Neural cell (in vitro differentiated cells): ENCODE results near the gene HCK. TPM values are rescaled to one million over a fixed set of nuclear protein-coding genes. Genes with fewer than 3 reads are reported as not detected.

ENCODE experiments used
- H2AFZ ChIP-seq: fragments of 200-600, 300-800 bp; sonication (generic), shearing (Covaris generic); 2 replicates; pipeline ENCODE4 v1.6.0; 2014; ENCODE audit warnings: low read depth, mild to moderate bottlenecking, antibody characterized with exemption, low read length, moderate library complexity
- H3F3A ChIP-seq: fragments of 200-600 bp; shearing (Covaris generic); 2 replicates; pipeline ENCODE4 v1.6.1; 2016; ENCODE audit warnings: mild to moderate bottlenecking, moderate library complexity, mixed read lengths, antibody characterized with exemption, low read length; ENCODE audit not compliant: insufficient read depth, poor library complexity, severe bottlenecking
- H3K27ac ChIP-seq: fragments of 200-600, 300-800 bp; sonication (generic), shearing (Covaris generic); 2 replicates; pipeline ENCODE4 v1.5.1; 2014; ENCODE audit warnings: mild to moderate bottlenecking, low read length, moderate library complexity
- H3K27me3 ChIP-seq: fragments of 300-800, 200-600 bp; sonication (generic), shearing (Covaris generic); 2 replicates; pipeline ENCODE4 v1.6.0; 2014; ENCODE audit warnings: mild to moderate bottlenecking, low read depth, low read length, moderate library complexity; ENCODE audit not compliant: insufficient read depth
- H3K36me3 ChIP-seq: fragments of 300-800, 200-600 bp; sonication (generic), shearing (Covaris generic); 2 replicates; pipeline ENCODE4 v1.5.1; 2014; ENCODE audit warnings: mild to moderate bottlenecking, antibody characterized with exemption, low read length, moderate library complexity; ENCODE audit not compliant: insufficient read depth
- H3K4me2 ChIP-seq: fragments of 300-800, 200-600 bp; sonication (generic), shearing (Covaris generic); 2 replicates; pipeline ENCODE4 v1.6.0; 2014; ENCODE audit warnings: mild to moderate bottlenecking, low read length
- H3K4me3 ChIP-seq: fragments of 300-800, 200-600 bp; sonication (generic), shearing (Covaris generic); 2 replicates; pipeline ENCODE4 v1.5.1; 2014; ENCODE audit warnings: mild to moderate bottlenecking, low read length, moderate library complexity
- H3K79me2 ChIP-seq: fragments of 200-600 bp; shearing (Covaris generic); replicated peaks from 2 replicates; pipeline ENCODE4 v1.6.0; 2014; ENCODE audit warnings: mild to moderate bottlenecking, low read length, moderate library complexity; ENCODE audit not compliant: insufficient read depth
- H3K9ac ChIP-seq: fragments of 300-800, 200-600 bp; sonication (generic), shearing (Covaris generic); 2 replicates; pipeline ENCODE4 v1.6.1; 2016; ENCODE audit warnings: mild to moderate bottlenecking, low read length, mixed read lengths
- H3K9me2 ChIP-seq: fragments of 200-600 bp; shearing (Covaris generic); 2 replicates; pipeline ENCODE4 v1.6.1; 2016; ENCODE audit warnings: mild to moderate bottlenecking, low read length, mixed read lengths; ENCODE audit not compliant: insufficient read depth
- H3K9me3 ChIP-seq: fragments of 200-600, 300-800 bp; sonication (generic), shearing (Covaris generic); 2 replicates; pipeline ENCODE4 v1.6.1; 2016; ENCODE audit warnings: mild to moderate bottlenecking, mixed run types, low read length, moderate library complexity, mixed read lengths
- H4K20me1 ChIP-seq: fragments of 200-600 bp; shearing (Covaris generic); 2 replicates; pipeline ENCODE4 v1.6.1; 2016; ENCODE audit warnings: mild to moderate bottlenecking, mixed run types; ENCODE audit not compliant: insufficient read depth
- EP300 ChIP-seq: fragments of 450-650 bp; conservative IDR thresholded peaks from 2 replicates; pipeline ENCODE4 v1.6.1; 2014; ENCODE audit warnings: antibody characterized with exemption, mild to moderate bottlenecking, moderate library complexity; ENCODE audit not compliant: poor library complexity, severe bottlenecking
- EZH2 ChIP-seq: fragments of 200-600, 300-800 bp; shearing (Covaris generic), sonication (generic); IDR thresholded peaks from 2 replicates; pipeline ENCODE4 v1.6.1; 2014; ENCODE audit warnings: antibody characterized with exemption, low read length, borderline replicate concordance, mild to moderate bottlenecking; ENCODE audit not compliant: insufficient read depth, poor library complexity, severe bottlenecking
- MXI1 ChIP-seq: fragments of 450-650 bp; conservative IDR thresholded peaks from 2 replicates; pipeline ENCODE4 v1.6.1; 2014; ENCODE audit warnings: antibody characterized with exemption, mild to moderate bottlenecking; ENCODE audit not compliant: poor library complexity, severe bottlenecking
- POLR2AphosphoS5 ChIP-seq: IDR thresholded peaks from 2 replicates; pipeline ENCODE4 v1.6.1; 2012
- RAD21 ChIP-seq: fragments of 450-650 bp; conservative IDR thresholded peaks from 2 replicates; pipeline ENCODE4 v1.6.1; 2014; ENCODE audit warnings: antibody characterized with exemption, mild to moderate bottlenecking, moderate library complexity
- REST ChIP-seq: IDR thresholded peaks from 2 replicates; pipeline ENCODE4 v1.6.1; 2012; ENCODE audit warnings: borderline replicate concordance
- SMC3 ChIP-seq: fragments of 450-650 bp; conservative IDR thresholded peaks from 2 replicates; pipeline ENCODE4 v1.6.1; 2014; ENCODE audit warnings: antibody characterized with exemption, mild to moderate bottlenecking, moderate library complexity; ENCODE audit not compliant: poor library complexity
- TAF1 ChIP-seq: IDR thresholded peaks from 2 replicates; pipeline ENCODE4 v1.6.1; 2012; ENCODE audit warnings: low read depth
- polyA plus RNA-seq: library from polyadenylated mRNA; depleted of rRNA; stranded (reverse); fragments of >200 nt; gene quantifications from 2 replicates; pipeline ENCODE4 v1.2.3, GENCODE V29; 2014
- TF ChIP-seq, protein P1 (sequence below): fragments of 450-650 bp; IDR thresholded peaks from 2 replicates; pipeline ENCODE4 v1.5.1; 2014; ENCODE audit warnings: antibody characterized with exemption, mild to moderate bottlenecking, moderate library complexity; ENCODE audit not compliant: poor library complexity, severe bottlenecking

Gene HCK
- polyA plus RNA-seq, 1 donor from 2014 or later: 0.58 TPM

DNA sequence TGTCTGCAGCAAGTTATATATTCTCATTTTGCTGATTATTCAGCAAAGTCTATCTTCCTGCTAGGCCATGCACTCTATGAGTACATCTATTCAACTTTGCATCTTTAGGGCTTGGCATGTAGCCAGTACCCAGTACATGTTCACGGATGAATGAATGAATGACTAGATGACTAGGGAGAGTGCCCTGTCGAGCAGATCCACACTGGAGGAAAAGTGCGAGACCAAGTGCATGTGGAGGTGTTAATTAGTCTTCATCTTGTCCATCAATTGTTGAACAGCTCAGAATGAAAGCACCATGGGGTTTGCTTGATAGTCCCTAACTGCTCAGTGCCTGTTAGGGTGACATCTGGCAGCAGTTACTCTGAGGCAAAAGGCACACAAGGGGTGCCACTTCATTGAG is 87.9 kb downstream of the HCK start:
- TF ChIP-seq TAF1 (no peak), REST (no peak), MXI1 (no peak), EZH2 (no peak), RAD21 (no peak), POLR2AphosphoS5 (no peak), SMC3 (no peak), EP300 (no peak)
- TF ChIP-seq, protein P1, sequence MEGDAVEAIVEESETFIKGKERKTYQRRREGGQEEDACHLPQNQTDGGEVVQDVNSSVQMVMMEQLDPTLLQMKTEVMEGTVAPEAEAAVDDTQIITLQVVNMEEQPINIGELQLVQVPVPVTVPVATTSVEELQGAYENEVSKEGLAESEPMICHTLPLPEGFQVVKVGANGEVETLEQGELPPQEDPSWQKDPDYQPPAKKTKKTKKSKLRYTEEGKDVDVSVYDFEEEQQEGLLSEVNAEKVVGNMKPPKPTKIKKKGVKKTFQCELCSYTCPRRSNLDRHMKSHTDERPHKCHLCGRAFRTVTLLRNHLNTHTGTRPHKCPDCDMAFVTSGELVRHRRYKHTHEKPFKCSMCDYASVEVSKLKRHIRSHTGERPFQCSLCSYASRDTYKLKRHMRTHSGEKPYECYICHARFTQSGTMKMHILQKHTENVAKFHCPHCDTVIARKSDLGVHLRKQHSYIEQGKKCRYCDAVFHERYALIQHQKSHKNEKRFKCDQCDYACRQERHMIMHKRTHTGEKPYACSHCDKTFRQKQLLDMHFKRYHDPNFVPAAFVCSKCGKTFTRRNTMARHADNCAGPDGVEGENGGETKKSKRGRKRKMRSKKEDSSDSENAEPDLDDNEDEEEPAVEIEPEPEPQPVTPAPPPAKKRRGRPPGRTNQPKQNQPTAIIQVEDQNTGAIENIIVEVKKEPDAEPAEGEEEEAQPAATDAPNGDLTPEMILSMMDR: no peak
- H4K20me1 ChIP-seq: no peaks in the 10 kb centered on the region
- no peak overlapping the region for H3K4me3 ChIP-seq
- no peaks in the 10 kb centered on the region for H3K79me2 ChIP-seq
- H3K27ac ChIP-seq: no peak overlapping the region
- H3K4me2 ChIP-seq: no peak overlapping the region
- H3K9me3 ChIP-seq: no peaks in the 10 kb centered on the region
- H3F3A ChIP-seq: no peaks in the 10 kb centered on the region
- no peak overlapping the region for H2AFZ ChIP-seq
- H3K27me3 ChIP-seq: no peaks in the 10 kb centered on the region
- no peaks in the 10 kb centered on the region for H3K9me2 ChIP-seq
- peaks cover 43% of the 10 kb centered on the region for H3K36me3 ChIP-seq
- H3K9ac ChIP-seq: no peak overlapping the region

DNA sequence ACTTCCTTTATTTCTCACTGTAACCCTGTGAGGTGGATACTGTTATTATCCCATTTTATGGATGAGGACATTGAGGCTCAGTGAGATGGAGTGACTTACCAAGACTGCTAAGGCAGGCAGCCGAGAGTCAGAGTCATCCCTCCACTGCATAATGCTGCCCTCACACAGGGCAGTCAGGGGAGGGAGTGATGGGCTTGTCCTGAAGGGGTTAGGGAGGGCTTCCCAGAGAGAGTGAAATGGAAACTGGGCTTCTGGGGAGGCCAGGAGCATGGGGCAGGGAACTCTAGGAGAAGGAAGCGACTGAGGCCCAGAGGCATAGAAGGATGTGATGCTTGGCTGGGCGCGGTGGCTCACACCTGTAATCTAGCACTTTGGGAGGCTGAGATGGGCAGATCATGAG is 88.6 kb downstream of the HCK start:
- Histone ChIP-seq H3K4me3 (no peak overlapping the region), H4K20me1 (no peaks in the 10 kb centered on the region), H2AFZ (no peak overlapping the region), H3K36me3 (peaks cover 46% of the 10 kb centered on the region), H3K27ac (no peak overlapping the region), H3K9me3 (no peaks in the 10 kb centered on the region), H3F3A (no peaks in the 10 kb centered on the region), H3K9ac (no peak overlapping the region), H3K9me2 (no peaks in the 10 kb centered on the region), H3K4me2 (no peak overlapping the region), H3K27me3 (no peaks in the 10 kb centered on the region), H3K79me2 (no peaks in the 10 kb centered on the region)
- no peak for TF ChIP-seq EZH2
- no peak for TF ChIP-seq EP300
- TF ChIP-seq, protein P1: no peak
- TF ChIP-seq TAF1: no peak
- TF ChIP-seq MXI1: no peak
- no peak for TF ChIP-seq RAD21
- no peak for TF ChIP-seq REST
- TF ChIP-seq SMC3: no peak
- TF ChIP-seq POLR2AphosphoS5: no peak
